CD14-positive monocyte (primary cell): Measurements from ENCODE around the gene DRAXIN. TPM values are rescaled to one million over a fixed set of nuclear protein-coding genes. Genes with fewer than 3 reads are reported as not detected.
A peak's percentile ranks its signal among the peaks of the same experiment; 100 is the strongest.

Source experiments
- DNase-seq, 3 donors: peaks; one replicate each; pipeline ENCODE4 v3.0.0-alpha.2; 2011 to 2022
- H2AFZ ChIP-seq: 2 replicates; pipeline ENCODE4 v1.6.0; 2012; ENCODE audit warnings: mild to moderate bottlenecking, low read depth, low read length, inconsistent platforms; ENCODE audit not compliant: insufficient read depth, poor library complexity, severe bottlenecking
- H3K27ac ChIP-seq, 2 donors: 1 replicate in 1 of 2; 2 replicates in 1 of 2; pipeline ENCODE4 v1.5.1; 2012 to 2013; ENCODE audit warnings: low read length in 2 of 2, control low read depth in 1 of 2, inconsistent platforms in 1 of 2, low read depth in 1 of 2, mild to moderate bottlenecking in 1 of 2
- H3K27me3 ChIP-seq, 2 donors: one replicate each; pipeline versions ENCODE4 v1.6.0 to v1.6.1; 2011 to 2013; ENCODE audit warnings: low read length in 2 of 2; ENCODE audit not compliant: control insufficient read depth in 2 of 2, insufficient read depth in 2 of 2
- H3K36me3 ChIP-seq, 2 donors: replicated peaks in 1 of 2; 1 replicate in 1 of 2; 2 replicates in 1 of 2; pipeline versions ENCODE4 v1.5.1 to v1.6.1; 2012 to 2013; ENCODE audit warnings: low read length in 2 of 2, control low read depth in 1 of 2, inconsistent platforms in 1 of 2, mild to moderate bottlenecking in 1 of 2; ENCODE audit not compliant: insufficient read depth in 2 of 2, control insufficient read depth in 1 of 2
- H3K4me1 ChIP-seq, 2 donors: 1 replicate in 1 of 2; 2 replicates in 1 of 2; pipeline versions ENCODE4 v1.5.1 to v1.6.1; 2012 to 2013; ENCODE audit warnings: low read length in 2 of 2, control low read depth in 1 of 2, inconsistent platforms in 1 of 2, mild to moderate bottlenecking in 1 of 2, moderate library complexity in 1 of 2; ENCODE audit not compliant: insufficient read depth in 2 of 2, control insufficient read depth in 1 of 2
- H3K4me2 ChIP-seq: replicated peaks from 2 replicates; pipeline ENCODE3; 2012; ENCODE audit warnings: low read length, moderate library complexity, mild to moderate bottlenecking; ENCODE audit not compliant: poor library complexity, severe bottlenecking; ENCODE audit errors: extremely low read depth
- H3K4me3 ChIP-seq, 3 experiments: fragments of 200-600 bp in 1 of 3; sonication (generic) in 1 of 3; replicated peaks in 1 of 3; 1 replicate in 2 of 3; 2 replicates in 1 of 3; pipeline ENCODE4 v1.5.1; 2011 to 2013; ENCODE audit warnings: low read length in 3 of 3, mild to moderate bottlenecking in 3 of 3, control low read depth in 2 of 3, low read depth in 2 of 3, inconsistent platforms in 1 of 3, moderate library complexity in 1 of 3
- H3K79me2 ChIP-seq: 2 replicates; pipeline ENCODE4 v1.6.0; 2012; ENCODE audit warnings: mild to moderate bottlenecking, control low read depth, inconsistent platforms, low read length, moderate library complexity; ENCODE audit not compliant: insufficient read depth
- H3K9ac ChIP-seq: 2 replicates; pipeline ENCODE4 v1.6.0; 2017; ENCODE audit warnings: low read length, mild to moderate bottlenecking; ENCODE audit not compliant: insufficient read depth, poor library complexity, severe bottlenecking
- H3K9me3 ChIP-seq, 2 donors: replicated peaks in 1 of 2; 1 replicate in 1 of 2; 2 replicates in 1 of 2; pipeline versions ENCODE4 v1.5.1 to v1.6.1; 2012 to 2013; ENCODE audit warnings: low read length in 2 of 2, control low read depth in 1 of 2; ENCODE audit not compliant: control insufficient read depth in 1 of 2, insufficient read depth in 1 of 2
- H4K20me1 ChIP-seq: 2 replicates; pipeline ENCODE4 v1.6.0; 2012; ENCODE audit warnings: mild to moderate bottlenecking, low read length, control low read depth, moderate library complexity; ENCODE audit not compliant: insufficient read depth
- H3K27ac Mint-ChIP-seq, 7 donors: one replicate each; pipeline ENCODE4 v1.8.0; 2020; ENCODE audit warnings: mild to moderate bottlenecking in 7 of 7, mixed read lengths in 7 of 7, moderate library complexity in 6 of 7, inconsistent platforms in 2 of 7
- H3K27me3 Mint-ChIP-seq, 3 donors: one replicate each; pipeline ENCODE4 v1.8.0; 2021 to 2022; ENCODE audit warnings: low read depth in 3 of 3, mild to moderate bottlenecking in 3 of 3, mixed read lengths in 3 of 3, moderate library complexity in 3 of 3, inconsistent platforms in 1 of 3
- H3K36me3 Mint-ChIP-seq, 2 donors: one replicate each; pipeline ENCODE4 v1.8.0; 2020; ENCODE audit warnings: mixed read lengths in 2 of 2, inconsistent platforms in 1 of 2, mild to moderate bottlenecking in 1 of 2
- H3K4me1 Mint-ChIP-seq: one replicate; pipeline ENCODE4 v1.8.0; 2020; ENCODE audit warnings: mild to moderate bottlenecking, mixed read lengths
- H3K4me3 Mint-ChIP-seq, 2 donors: one replicate each; pipeline ENCODE4 v1.8.0; 2020; ENCODE audit warnings: mild to moderate bottlenecking in 2 of 2, mixed read lengths in 2 of 2, moderate library complexity in 1 of 2
- H3K9me3 Mint-ChIP-seq, 7 donors: one replicate each; pipeline ENCODE4 v1.8.0; 2020 to 2022; ENCODE audit warnings: mixed read lengths in 7 of 7, mild to moderate bottlenecking in 6 of 7, moderate library complexity in 6 of 7, inconsistent platforms in 2 of 7
- WGBS: methylation state at CpG from one replicate; pipeline ENCODE4 v1.1.5; 2013; ENCODE audit warnings: missing lambda C conversion rate; ENCODE audit not compliant: insufficient coverage; 5-methylcytosine and 5-hydroxymethylcytosine counted together
- intact Hi-C, 2 donors: fragments of 100-400 bp; cut with micrococcal nuclease; formaldehyde crosslinking; loops; one replicate each; pipeline versions ENCODE4 v1.15.0 to v1.15.1; 2023
- polyA plus RNA-seq, 3 donors: library from polyadenylated mRNA; depleted of rRNA in 1 of 3; unstranded in 2 of 3; stranded (reverse) in 1 of 3; fragments of 300-500 nt in 2 of 3; fragments of >200 nt in 1 of 3; fragmentation: Illumina TruSeq in 2 of 3; gene quantifications; 1 replicate in 2 of 3; 2 replicates in 1 of 3; pipeline ENCODE4 v1.2.3, GENCODE V29; 2012 to 2021
- TF ChIP-seq, protein P1 (sequence below): fragments of 200-600 bp; IDR thresholded peaks from one replicate; pipeline ENCODE4 v1.8.0; 2022; ENCODE audit warnings: antibody characterized with exemption, mild to moderate bottlenecking

DRAXIN gene
- polyA plus RNA-seq, 3 donors, result 0.14 to 0.27 (median 0.18) TPM

DNA sequence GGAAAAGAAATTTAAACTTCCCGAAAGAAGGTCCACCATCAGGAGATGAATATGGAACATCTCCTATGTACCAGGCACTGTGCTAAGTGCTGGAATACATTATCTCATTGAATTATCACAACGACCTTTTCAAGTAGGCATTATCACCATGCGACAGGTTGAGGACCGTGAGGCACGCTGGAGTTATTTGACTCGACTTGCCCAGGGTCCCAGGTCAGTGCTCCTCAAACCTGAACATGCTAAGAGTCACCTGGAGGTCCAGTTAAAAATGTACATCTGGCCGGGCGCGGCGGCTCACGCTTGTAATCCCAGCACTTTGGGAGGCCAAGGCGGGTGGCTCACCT, 28.5 kb downstream of the DRAXIN start:
- Histone ChIP-seq H3K4me2 (peak overlapping the region; percentile 69), H4K20me1 (no peaks in the 10 kb centered on the region), H2AFZ (peak overlapping the region; percentile 83), H3K79me2 (peaks cover 16% of the 10 kb centered on the region), H3K4me1 (peaks cover 38 to 46% of the 10 kb centered on the region in 2 donors), H3K36me3 (no peaks in the 10 kb centered on the region), H3K9ac (no peak overlapping the region), H3K27ac (peak overlapping the region; percentile 76 to 84), H3K9me3 (no peaks in the 10 kb centered on the region), H3K4me3 (peak overlapping the region; percentile 32 to 68 (median 45)), H3K27me3 (no peaks in the 10 kb centered on the region)
- DNase-seq, result no peak
- Mint-ChIP-seq H3K27me3 (peaks cover 0 to 4% (median 3%) of the 10 kb centered on the region in 3 donors), H3K9me3 (peaks cover 0 to 3% (median 0%) of the 10 kb centered on the region in 7 donors), H3K27ac (peak overlapping the region; percentile 7 to 96 (median 93)), H3K4me1 (peaks cover 47% of the 10 kb centered on the region), H3K4me3 (peak overlapping the region; percentile 81 to 89), H3K36me3 (no peaks in the 10 kb centered on the region)
- WGBS, result 81% methylated on average over 12 of the region's 12 CpGs
- TF ChIP-seq, protein P1, sequence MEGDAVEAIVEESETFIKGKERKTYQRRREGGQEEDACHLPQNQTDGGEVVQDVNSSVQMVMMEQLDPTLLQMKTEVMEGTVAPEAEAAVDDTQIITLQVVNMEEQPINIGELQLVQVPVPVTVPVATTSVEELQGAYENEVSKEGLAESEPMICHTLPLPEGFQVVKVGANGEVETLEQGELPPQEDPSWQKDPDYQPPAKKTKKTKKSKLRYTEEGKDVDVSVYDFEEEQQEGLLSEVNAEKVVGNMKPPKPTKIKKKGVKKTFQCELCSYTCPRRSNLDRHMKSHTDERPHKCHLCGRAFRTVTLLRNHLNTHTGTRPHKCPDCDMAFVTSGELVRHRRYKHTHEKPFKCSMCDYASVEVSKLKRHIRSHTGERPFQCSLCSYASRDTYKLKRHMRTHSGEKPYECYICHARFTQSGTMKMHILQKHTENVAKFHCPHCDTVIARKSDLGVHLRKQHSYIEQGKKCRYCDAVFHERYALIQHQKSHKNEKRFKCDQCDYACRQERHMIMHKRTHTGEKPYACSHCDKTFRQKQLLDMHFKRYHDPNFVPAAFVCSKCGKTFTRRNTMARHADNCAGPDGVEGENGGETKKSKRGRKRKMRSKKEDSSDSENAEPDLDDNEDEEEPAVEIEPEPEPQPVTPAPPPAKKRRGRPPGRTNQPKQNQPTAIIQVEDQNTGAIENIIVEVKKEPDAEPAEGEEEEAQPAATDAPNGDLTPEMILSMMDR, result peak; percentile 51
- intact Hi-C loops, result loop anchor here (2.0 to 5.0 kb wide), 2 partner anchors 15 to 58 kb away; partner anchors contain the start of gene FBXO6 (in 1 of the 2)

DNA sequence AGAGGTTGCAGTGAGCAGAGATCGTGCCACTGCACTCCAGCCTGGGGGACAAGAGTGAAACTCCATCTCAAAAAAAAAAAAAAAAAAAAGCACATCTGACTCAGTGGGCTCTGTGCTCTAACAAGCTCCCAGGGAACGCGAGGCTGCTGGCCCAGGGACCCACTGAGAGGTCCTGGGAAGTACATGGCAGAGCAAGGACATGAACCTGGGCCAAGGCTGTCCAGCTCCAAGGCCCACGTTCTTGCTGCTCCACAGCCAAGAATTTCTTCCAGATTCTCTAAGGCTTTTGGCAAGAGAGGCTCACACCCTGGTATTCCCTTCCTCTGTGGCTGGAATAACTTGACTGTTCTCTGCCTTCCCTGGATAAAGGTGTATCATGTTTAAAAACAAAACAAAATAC, 29.0 kb downstream of the DRAXIN start:
- Histone ChIP-seq H3K79me2 (peaks cover 16% of the 10 kb centered on the region), H3K4me3 (peak overlapping the region in 1 of 3 experiments; percentile 68), H3K36me3 (no peaks in the 10 kb centered on the region), H3K4me2 (peak overlapping the region; percentile 69), H3K9me3 (no peaks in the 10 kb centered on the region), H3K9ac (no peak overlapping the region), H3K27ac (no peak overlapping the region), H2AFZ (no peak overlapping the region), H3K4me1 (peaks cover 43 to 51% of the 10 kb centered on the region in 2 donors), H4K20me1 (no peaks in the 10 kb centered on the region), H3K27me3 (no peaks in the 10 kb centered on the region)
- no peak for DNase-seq
- H3K27me3 Mint-ChIP-seq, result peaks cover 0 to 3% (median under 1%) of the 10 kb centered on the region in 3 donors
- no peak overlapping the region for H3K27ac Mint-ChIP-seq
- peaks cover 0 to 3% (median 0%) of the 10 kb centered on the region in 7 donors for H3K9me3 Mint-ChIP-seq
- peaks cover 52% of the 10 kb centered on the region for H3K4me1 Mint-ChIP-seq
- H3K4me3 Mint-ChIP-seq, result peak overlapping the region in 1 of 2 donors; percentile 81
- H3K36me3 Mint-ChIP-seq, result peaks cover 0 to 3% of the 10 kb centered on the region in 2 donors
- TF ChIP-seq, protein P1, result no peak
- 93% methylated on average over 4 of the region's 4 CpGs for WGBS
- intact Hi-C loops, result loop anchor here (2.0 to 5.0 kb wide), 2 partner anchors 14 to 58 kb away; partner anchors contain the start of gene FBXO6 (in 1 of the 2)
